CD8-positive, alpha-beta memory T cell (primary cell): Measurements from ENCODE around the gene NFAM1. TPM values are rescaled to one million over a fixed set of nuclear protein-coding genes. Genes with fewer than 3 reads are reported as not detected.
A peak's percentile ranks its signal among the peaks of the same experiment; 100 is the strongest.

Experiments
- CTCF ChIA-PET: fragments of 350-600 bp; sonication (Branson Sonifier 250); formaldehyde crosslinking; loops from one replicate; lab custom pipeline; 2021; ENCODE audit warnings: antibody characterized with exemption; lab: Charles Lee
- POLR2A ChIA-PET: fragments of 350-600 bp; sonication (Branson Sonifier 250); formaldehyde crosslinking; loops from one replicate; lab custom pipeline; 2021; ENCODE audit warnings: antibody characterized with exemption; lab: Charles Lee
- DNase-seq, 5 donors: peaks; one replicate each; pipeline versions ENCODE4 v3.0.0 to v3.0.0-alpha.2; 2020 to 2022; ENCODE audit warnings: mixed read lengths in 1 of 5
- H3K27ac ChIP-seq: one replicate; pipeline ENCODE4 v1.7.0; 2013; ENCODE audit warnings: low read depth, mild to moderate bottlenecking, low read length, moderate library complexity
- H3K27me3 ChIP-seq: 2 replicates; pipeline ENCODE4 v1.7.0; 2013; ENCODE audit warnings: low read length, mild to moderate bottlenecking; ENCODE audit not compliant: insufficient read depth, poor library complexity, severe bottlenecking
- H3K36me3 ChIP-seq: 2 replicates; pipeline ENCODE4 v1.7.0; 2013; ENCODE audit warnings: mild to moderate bottlenecking, low read length, moderate library complexity; ENCODE audit not compliant: insufficient read depth
- H3K4me1 ChIP-seq: 2 replicates; pipeline ENCODE4 v1.7.0; 2013; ENCODE audit warnings: mild to moderate bottlenecking, low read length, moderate library complexity; ENCODE audit not compliant: insufficient read depth
- H3K4me3 ChIP-seq: 2 replicates; pipeline ENCODE4 v1.7.0; 2013; ENCODE audit warnings: mild to moderate bottlenecking, low read length
- H3K9me3 ChIP-seq: 2 replicates; pipeline ENCODE4 v1.7.0; 2013; ENCODE audit warnings: mild to moderate bottlenecking, low read length
- H3K27ac Mint-ChIP-seq, 8 donors: one replicate each; pipeline ENCODE4 v1.8.0; 2020 to 2021; ENCODE audit warnings: mixed read lengths in 8 of 8, mild to moderate bottlenecking in 6 of 8, inconsistent platforms in 3 of 8, moderate library complexity in 3 of 8
- H3K27me3 Mint-ChIP-seq, 2 donors: one replicate each; pipeline ENCODE4 v1.8.0; 2020 to 2021; ENCODE audit warnings: mixed read lengths in 2 of 2, mild to moderate bottlenecking in 1 of 2, moderate library complexity in 1 of 2
- H3K36me3 Mint-ChIP-seq, 3 donors: one replicate each; pipeline ENCODE4 v1.8.0; 2020 to 2021; ENCODE audit warnings: mixed read lengths in 3 of 3, inconsistent platforms in 1 of 3, mild to moderate bottlenecking in 1 of 3
- H3K4me1 Mint-ChIP-seq, 3 donors: one replicate each; pipeline ENCODE4 v1.8.0; 2020 to 2021; ENCODE audit warnings: mixed read lengths in 3 of 3, inconsistent platforms in 1 of 3, mild to moderate bottlenecking in 1 of 3
- H3K4me3 Mint-ChIP-seq, 7 donors: one replicate each; pipeline ENCODE4 v1.8.0; 2020 to 2021; ENCODE audit warnings: mixed read lengths in 7 of 7, mild to moderate bottlenecking in 6 of 7, moderate library complexity in 4 of 7, inconsistent platforms in 2 of 7
- H3K9me3 Mint-ChIP-seq, 5 donors: one replicate each; pipeline ENCODE4 v1.8.0; 2020 to 2022; ENCODE audit warnings: mixed read lengths in 5 of 5, mild to moderate bottlenecking in 3 of 5, moderate library complexity in 2 of 5, inconsistent platforms in 1 of 5
- polyA plus RNA-seq: library from polyadenylated mRNA; unstranded; fragments of 300-500 nt; fragmentation: Illumina TruSeq; gene quantifications from one replicate; pipeline ENCODE4 v1.2.3, GENCODE V29; 2021
- total RNA-seq, 2 experiments: library from RNA; stranded (reverse); gene quantifications; one replicate each; pipeline ENCODE4 v1.2.3, GENCODE V29; 2021

Gene NFAM1
- total and polyA plus RNA-seq, 3 experiments from 2014 or later: 0.16 to 0.31 TPM; not detected in 1

- Histone ChIP-seq H3K27me3 (no peaks in the 10 kb centered on the region), H3K9me3 (no peaks in the 10 kb centered on the region), H3K36me3 (no peaks in the 10 kb centered on the region), H3K4me3 (no peak overlapping the region), H3K4me1 (no peaks in the 10 kb centered on the region), H3K27ac (no peak overlapping the region)
- Mint-ChIP-seq H3K36me3 (no peaks in the 10 kb centered on the region), H3K9me3 (no peaks in the 10 kb centered on the region), H3K27ac (peak overlapping the region in 1 of 8 donors; percentile 26), H3K27me3 (peaks cover 0 to 2% of the 10 kb centered on the region in 2 donors), H3K4me3 (no peak overlapping the region), H3K4me1 (no peaks in the 10 kb centered on the region)
- no peak for DNase-seq
- ChIA-PET CTCF (no interaction called here), POLR2A (no interaction called here)
These were observed 23.9 kb downstream of the NFAM1 start for GRCh38 chr22:42408276-42408675.

GRCh38 chr22:42404266-42404665 lies 27.9 kb downstream of the NFAM1 start:
- Mint-ChIP-seq H3K9me3 (no peaks in the 10 kb centered on the region), H3K4me1 (no peaks in the 10 kb centered on the region), H3K27me3 (peaks cover 0 to 3% of the 10 kb centered on the region in 2 donors), H3K36me3 (no peaks in the 10 kb centered on the region), H3K4me3 (no peak overlapping the region), H3K27ac (no peak overlapping the region)
- H3K27ac ChIP-seq: no peak overlapping the region
- POLR2A ChIA-PET: no interaction called here
- CTCF ChIA-PET: no interaction called here
- no peaks in the 10 kb centered on the region for H3K36me3 ChIP-seq
- H3K9me3 ChIP-seq: no peaks in the 10 kb centered on the region
- DNase-seq: no peak
- no peak overlapping the region for H3K4me3 ChIP-seq
- H3K4me1 ChIP-seq: no peaks in the 10 kb centered on the region
- no peaks in the 10 kb centered on the region for H3K27me3 ChIP-seq

DNA sequence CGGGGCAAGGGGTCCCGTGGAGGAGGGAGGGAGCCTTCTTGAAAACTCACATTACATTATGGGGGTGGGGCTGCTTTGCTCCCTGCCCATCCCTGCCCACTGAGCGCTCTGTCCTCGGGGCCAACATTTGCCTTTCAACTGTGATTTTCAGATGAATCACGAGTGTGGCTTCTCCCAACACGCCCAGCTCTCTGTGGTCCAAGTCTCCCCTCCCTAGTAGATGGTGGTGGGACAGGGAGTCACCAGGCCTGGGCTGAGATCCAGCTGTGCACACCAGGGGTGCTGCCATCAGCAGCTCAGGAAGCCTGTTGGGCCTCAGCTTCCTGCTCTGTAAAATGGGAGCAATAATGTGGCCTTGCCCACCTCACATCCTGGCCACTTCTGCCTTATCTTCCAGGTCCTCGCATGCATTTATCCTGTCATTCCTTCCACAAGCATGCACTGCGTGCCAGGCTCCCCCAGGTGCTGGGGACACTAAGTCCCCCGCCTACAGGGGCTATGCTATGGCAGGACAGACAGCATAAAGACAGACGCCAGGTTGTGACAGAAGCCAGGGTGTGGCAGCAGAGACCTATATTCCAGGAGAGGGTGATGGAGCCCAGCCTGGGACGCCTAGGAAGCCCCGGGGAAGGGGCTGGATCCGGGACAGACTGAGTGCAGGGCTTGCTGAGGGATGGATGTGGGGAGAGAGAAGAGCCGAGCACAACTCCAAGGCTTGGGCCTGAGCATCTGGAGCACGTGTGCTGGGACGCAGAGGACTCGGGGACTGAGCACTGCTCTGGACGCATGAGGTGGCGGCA lies 30.5 kb downstream of the NFAM1 start:
- ChIA-PET CTCF (no interaction called here), POLR2A (no interaction called here)
- Histone ChIP-seq H3K27ac (no peak overlapping the region), H3K4me3 (no peak overlapping the region), H3K4me1 (peaks cover 7% of the 10 kb centered on the region), H3K27me3 (no peaks in the 10 kb centered on the region), H3K36me3 (no peaks in the 10 kb centered on the region), H3K9me3 (no peaks in the 10 kb centered on the region)
- Mint-ChIP-seq H3K4me3 (no peak overlapping the region), H3K27me3 (peaks cover 0 to 3% of the 10 kb centered on the region in 2 donors), H3K9me3 (no peaks in the 10 kb centered on the region), H3K4me1 (peaks cover 4 to 11% (median 5%) of the 10 kb centered on the region in 3 donors), H3K27ac (no peak overlapping the region), H3K36me3 (no peaks in the 10 kb centered on the region)
- DNase-seq: no peak

- CTCF ChIA-PET: no interaction called here
- peaks cover 7% of the 10 kb centered on the region for H3K4me1 ChIP-seq
- peaks cover 6 to 16% (median 8%) of the 10 kb centered on the region in 3 donors for H3K4me1 Mint-ChIP-seq
- H3K4me3 ChIP-seq: no peak overlapping the region
- POLR2A ChIA-PET: no interaction called here
- no peak for DNase-seq
- H3K9me3 Mint-ChIP-seq: no peaks in the 10 kb centered on the region
- H3K9me3 ChIP-seq: no peaks in the 10 kb centered on the region
- peak overlapping the region in 1 of 8 donors; percentile 49 for H3K27ac Mint-ChIP-seq
- peak overlapping the region in 1 of 7 donors; percentile 52 for H3K4me3 Mint-ChIP-seq
- H3K27ac ChIP-seq: no peak overlapping the region
- H3K36me3 Mint-ChIP-seq: no peaks in the 10 kb centered on the region
- H3K36me3 ChIP-seq: no peaks in the 10 kb centered on the region
- peaks cover 0 to 3% of the 10 kb centered on the region in 2 donors for H3K27me3 Mint-ChIP-seq
- H3K27me3 ChIP-seq: no peaks in the 10 kb centered on the region
These were observed 31.2 kb downstream of the NFAM1 start for GRCh38 chr22:42400811-42401534.

- Histone ChIP-seq H3K27ac (no peak overlapping the region), H3K9me3 (no peaks in the 10 kb centered on the region), H3K4me1 (peaks cover 7% of the 10 kb centered on the region), H3K4me3 (no peak overlapping the region), H3K27me3 (no peaks in the 10 kb centered on the region), H3K36me3 (no peaks in the 10 kb centered on the region)
- no peak for DNase-seq
- H3K9me3 Mint-ChIP-seq: no peaks in the 10 kb centered on the region
- peaks cover 0 to 3% of the 10 kb centered on the region in 2 donors for H3K27me3 Mint-ChIP-seq
- H3K4me3 Mint-ChIP-seq: no peak overlapping the region
- H3K27ac Mint-ChIP-seq: peak overlapping the region in 1 of 8 donors; percentile 61
- POLR2A ChIA-PET: no interaction called here
- H3K36me3 Mint-ChIP-seq: no peaks in the 10 kb centered on the region
- peaks cover 6 to 16% (median 8%) of the 10 kb centered on the region in 3 donors for H3K4me1 Mint-ChIP-seq
- CTCF ChIA-PET: no interaction called here
These were observed 32.6 kb downstream of the NFAM1 start for GRCh38 chr22:42399315-42400271.

DNA sequence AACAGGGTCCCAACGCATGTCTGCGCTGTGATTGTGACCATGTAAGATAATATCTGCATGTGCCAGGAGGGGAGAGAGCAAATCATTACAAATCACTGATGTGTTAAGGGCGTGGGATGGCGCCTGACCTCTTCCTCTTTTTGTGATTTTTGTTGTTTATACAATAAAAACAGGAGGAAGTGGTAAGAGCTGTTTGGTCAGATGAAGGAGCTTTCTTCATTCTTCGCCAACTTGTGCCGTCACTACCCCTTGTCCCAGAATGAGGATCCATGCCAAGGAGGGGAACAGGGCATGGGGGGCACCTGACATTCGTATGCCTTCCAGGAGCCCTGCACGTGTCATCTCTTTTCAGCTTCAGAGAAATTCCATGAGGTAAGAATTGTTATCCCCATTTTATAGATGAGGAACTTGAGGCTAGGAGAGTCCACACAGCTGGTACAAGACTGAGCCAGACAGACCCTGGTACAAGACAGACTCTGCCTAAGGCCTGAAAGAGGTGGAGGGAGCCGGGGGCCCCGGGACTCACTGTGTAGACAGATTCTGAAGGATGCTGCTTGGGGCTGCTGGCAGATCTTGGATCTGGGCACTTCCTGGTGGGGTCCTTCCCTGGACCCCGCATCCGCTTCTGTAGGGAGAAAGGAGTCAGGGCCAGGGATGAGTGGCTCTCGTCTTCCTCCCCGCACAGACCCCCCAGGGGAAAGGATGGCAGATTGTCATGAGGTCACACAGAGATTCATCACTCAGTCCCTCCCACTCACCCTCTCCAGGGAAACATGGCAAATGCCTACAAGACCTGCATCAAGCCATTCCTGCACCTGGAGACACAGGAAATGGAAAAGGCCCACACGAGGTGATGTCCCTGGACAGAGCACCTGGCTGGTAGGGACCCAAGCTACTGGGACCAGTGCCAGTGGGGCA lies 34.6 kb downstream of the NFAM1 start:
- peaks cover 7% of the 10 kb centered on the region for H3K4me1 ChIP-seq
- no peaks in the 10 kb centered on the region for H3K36me3 ChIP-seq
- Mint-ChIP-seq H3K27me3 (peaks cover 0 to 3% of the 10 kb centered on the region in 2 donors), H3K4me3 (peak overlapping the region in 2 of 7 donors; percentile 13 to 66), H3K27ac (peak overlapping the region in 1 of 8 donors; percentile 75), H3K9me3 (no peaks in the 10 kb centered on the region), H3K4me1 (peaks cover 6 to 16% (median 8%) of the 10 kb centered on the region in 3 donors), H3K36me3 (no peaks in the 10 kb centered on the region)
- H3K27me3 ChIP-seq: no peaks in the 10 kb centered on the region
- no peak overlapping the region for H3K4me3 ChIP-seq
- CTCF ChIA-PET: no interaction called here
- H3K9me3 ChIP-seq: no peaks in the 10 kb centered on the region
- H3K27ac ChIP-seq: no peak overlapping the region
- no peak for DNase-seq
- POLR2A ChIA-PET: no interaction called here

GRCh38 chr22:42396621-42397331 lies 35.4 kb downstream of the NFAM1 start:
- Histone ChIP-seq H3K9me3 (no peaks in the 10 kb centered on the region), H3K27ac (no peak overlapping the region), H3K27me3 (no peaks in the 10 kb centered on the region), H3K36me3 (no peaks in the 10 kb centered on the region), H3K4me1 (peaks cover 7% of the 10 kb centered on the region), H3K4me3 (no peak overlapping the region)
- POLR2A ChIA-PET: no interaction called here
- peak in 1 of 5 donors; percentile 6 for DNase-seq
- H3K27me3 Mint-ChIP-seq: peaks cover under 1 to 5% of the 10 kb centered on the region in 2 donors
- peak overlapping the region in 2 of 7 donors; percentile 13 to 39 for H3K4me3 Mint-ChIP-seq
- no peaks in the 10 kb centered on the region for H3K36me3 Mint-ChIP-seq
- H3K9me3 Mint-ChIP-seq: no peaks in the 10 kb centered on the region
- CTCF ChIA-PET: no interaction called here
- peaks cover 6 to 16% (median 8%) of the 10 kb centered on the region in 3 donors for H3K4me1 Mint-ChIP-seq
- peak overlapping the region in 1 of 8 donors; percentile 75 for H3K27ac Mint-ChIP-seq
